Activated CD4-positive, alpha-beta T cell treated with anti-CD3 and anti-CD28 coated beads, Interleukin-10, Interleukin-2, amounts not matched to agents 100 ng/mL and 50 ng/mL, durations not matched to agents 16 hours and 8 hours (primary cell): ENCODE measurements around the gene SERPINA9.
A peak's percentile ranks its signal among the peaks of the same experiment; 100 is the strongest.
"Not testable (repeated sequence)": the region's sequence is repeated elsewhere in the genome, so short reads cannot be mapped to it uniquely, and the experiment has no call there.

Source experiments
- DNase-seq: peaks from one replicate; pipeline ENCODE4 v3.0.0-alpha.2; 2020

The SERPINA9 gene

GRCh38 chr14:94485944-94486841 lies 10.2 kb upstream of the SERPINA9 start:
- peak; percentile 42 for DNase-seq

GRCh38 chr14:94484481-94484880 lies 8.5 kb upstream of the SERPINA9 start:
- DNase-seq = no peak

GRCh38 chr14:94483729-94484275 lies 7.8 kb upstream of the SERPINA9 start:
- no peak for DNase-seq

GRCh38 chr14:94483071-94483451 lies 7.1 kb upstream of the SERPINA9 start:
- no peak for DNase-seq

GRCh38 chr14:94482132-94483070 lies 6.4 kb upstream of the SERPINA9 start:
- not testable (repeated sequence) for DNase-seq

GRCh38 chr14:94481468-94482131 lies 5.6 kb upstream of the SERPINA9 start:
- no peak for DNase-seq

GRCh38 chr14:94480809-94481208 lies 4.8 kb upstream of the SERPINA9 start:
- DNase-seq = no peak

GRCh38 chr14:94478420-94478819 lies 2.4 kb upstream of the SERPINA9 start:
- DNase-seq = no peak

GRCh38 chr14:94474581-94475031 lies 1.4 kb downstream of the SERPINA9 start:
- DNase-seq = no peak

GRCh38 chr14:94473666-94474410 lies 2.2 kb downstream of the SERPINA9 start:
- DNase-seq = no peak

GRCh38 chr14:94472842-94473241 lies 3.2 kb downstream of the SERPINA9 start:
- DNase-seq = no peak

- no peak for DNase-seq
These were observed 5.0 kb downstream of the SERPINA9 start for GRCh38 chr14:94471045-94471444.

- DNase-seq = no peak
These were observed 5.7 kb downstream of the SERPINA9 start for GRCh38 chr14:94470311-94470710.

GRCh38 chr14:94469261-94469660 lies 6.7 kb downstream of the SERPINA9 start:
- DNase-seq = no peak

GRCh38 chr14:94467728-94468520 lies 8.1 kb downstream of the SERPINA9 start:
- no peak for DNase-seq

- DNase-seq = no peak
These were observed 9.2 kb downstream of the SERPINA9 start for GRCh38 chr14:94466706-94467370.

- DNase-seq = no peak
These were observed 11.0 kb downstream of the SERPINA9 start for GRCh38 chr14:94465042-94465441.

GRCh38 chr14:94464290-94464689 lies 11.7 kb downstream of the SERPINA9 start:
- DNase-seq = no peak

GRCh38 chr14:94462763-94463572 lies 13.0 kb downstream of the SERPINA9 start:
- DNase-seq = no peak

- no peak for DNase-seq
These were observed 13.8 kb downstream of the SERPINA9 start for GRCh38 chr14:94462219-94462551.
